Measurements from ENCODE around the gene NEDD1.
A peak's percentile ranks its signal among the peaks of the same experiment; 100 is the strongest.

Gene NEDD1, protein sequence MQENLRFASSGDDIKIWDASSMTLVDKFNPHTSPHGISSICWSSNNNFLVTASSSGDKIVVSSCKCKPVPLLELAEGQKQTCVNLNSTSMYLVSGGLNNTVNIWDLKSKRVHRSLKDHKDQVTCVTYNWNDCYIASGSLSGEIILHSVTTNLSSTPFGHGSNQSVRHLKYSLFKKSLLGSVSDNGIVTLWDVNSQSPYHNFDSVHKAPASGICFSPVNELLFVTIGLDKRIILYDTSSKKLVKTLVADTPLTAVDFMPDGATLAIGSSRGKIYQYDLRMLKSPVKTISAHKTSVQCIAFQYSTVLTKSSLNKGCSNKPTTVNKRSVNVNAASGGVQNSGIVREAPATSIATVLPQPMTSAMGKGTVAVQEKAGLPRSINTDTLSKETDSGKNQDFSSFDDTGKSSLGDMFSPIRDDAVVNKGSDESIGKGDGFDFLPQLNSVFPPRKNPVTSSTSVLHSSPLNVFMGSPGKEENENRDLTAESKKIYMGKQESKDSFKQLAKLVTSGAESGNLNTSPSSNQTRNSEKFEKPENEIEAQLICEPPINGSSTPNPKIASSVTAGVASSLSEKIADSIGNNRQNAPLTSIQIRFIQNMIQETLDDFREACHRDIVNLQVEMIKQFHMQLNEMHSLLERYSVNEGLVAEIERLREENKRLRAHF

DNA sequence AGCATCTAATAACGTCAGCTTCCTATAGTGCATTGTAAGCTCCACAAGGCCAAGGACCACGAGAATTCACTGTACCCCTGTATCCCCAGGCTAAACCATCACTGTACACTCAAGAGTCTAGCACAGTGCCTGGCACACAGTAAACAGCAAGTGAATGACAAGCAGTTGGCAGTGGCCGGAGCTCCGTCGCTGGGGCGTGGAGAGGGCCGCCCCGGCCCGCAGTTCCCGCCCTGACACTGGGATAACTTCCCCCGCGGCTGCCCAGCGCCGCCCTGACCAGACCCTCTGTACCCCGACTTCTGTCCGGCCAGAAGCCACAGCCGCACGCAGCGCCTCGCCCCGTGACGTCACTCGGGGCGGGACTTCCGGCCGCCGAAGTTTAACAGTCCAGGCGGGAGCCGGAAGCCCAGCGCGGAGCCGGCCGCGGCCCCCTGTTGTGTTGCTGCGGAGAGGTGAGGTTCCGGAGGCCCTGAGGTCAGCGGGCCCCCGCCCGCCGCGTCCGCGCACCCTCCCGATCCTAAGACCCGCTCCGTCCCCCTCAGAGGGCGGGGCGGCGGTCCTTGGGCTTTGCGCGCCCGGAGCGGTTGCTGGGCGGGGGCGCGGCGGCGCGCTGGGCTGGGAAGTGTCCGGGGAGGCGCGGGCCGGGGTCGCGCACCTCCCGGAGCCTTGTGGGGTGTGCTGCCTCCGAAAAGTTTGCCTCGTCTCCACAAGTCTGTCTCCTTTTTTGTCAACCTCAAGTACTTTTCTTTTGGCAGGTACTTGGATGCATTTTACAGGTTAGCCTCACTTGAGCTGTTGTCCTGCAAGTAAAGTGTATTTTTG lies at the start of gene NEDD1:
NEDD1 (plus strand) TSS at position 409 of the 822 bp plus-strand sequence. CDS start 2,503 bp downstream, outside the sequence.
- peak; percentile 60 to 70 for DNase-seq (ENCODE audit: low read depth in 2 of 2)

DNA sequence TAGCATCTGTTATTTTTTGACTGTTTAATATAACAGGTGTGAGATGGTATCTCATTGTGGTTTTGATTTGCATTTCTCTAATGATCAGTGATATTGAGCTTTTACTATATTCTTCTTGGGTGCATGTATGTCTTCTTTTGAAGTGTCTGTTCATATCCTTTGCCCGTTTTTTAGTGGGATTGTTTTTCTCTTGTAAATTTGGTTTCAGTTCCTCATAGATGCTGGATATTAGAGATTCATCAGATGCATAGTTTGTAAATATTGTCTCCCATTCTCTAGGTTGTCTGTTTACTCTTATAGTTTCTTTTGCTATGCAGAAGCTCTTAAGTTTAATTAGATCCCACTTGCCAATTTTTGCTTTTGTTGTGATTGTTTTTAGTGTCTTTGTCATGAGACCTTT lies 48.9 kb upstream of the NEDD1 start:
- no peak for DNase-seq (ENCODE audit: low read depth in 2 of 2)

DNA sequence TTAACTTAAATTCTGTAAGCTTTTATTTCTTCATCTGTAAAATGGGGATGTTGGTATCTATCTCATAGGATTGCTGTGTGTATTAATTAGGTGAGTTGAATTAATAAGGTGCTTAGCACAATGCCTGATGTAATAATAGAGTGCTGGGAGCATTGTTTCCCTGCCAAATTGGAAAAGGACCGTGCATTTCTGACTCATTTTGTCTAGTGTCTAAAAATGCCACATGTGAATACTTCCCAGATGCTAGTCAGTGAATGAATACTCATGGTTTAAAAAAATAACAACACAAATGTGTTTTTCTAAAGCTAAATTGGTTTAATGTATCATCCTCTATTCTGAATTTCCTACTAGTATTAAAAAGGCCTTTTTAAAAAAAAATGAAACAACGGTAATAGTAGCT lies 45.4 kb upstream of the NEDD1 start:
- DNase-seq (ENCODE audit: low read depth in 2 of 2) = no peak

DNA sequence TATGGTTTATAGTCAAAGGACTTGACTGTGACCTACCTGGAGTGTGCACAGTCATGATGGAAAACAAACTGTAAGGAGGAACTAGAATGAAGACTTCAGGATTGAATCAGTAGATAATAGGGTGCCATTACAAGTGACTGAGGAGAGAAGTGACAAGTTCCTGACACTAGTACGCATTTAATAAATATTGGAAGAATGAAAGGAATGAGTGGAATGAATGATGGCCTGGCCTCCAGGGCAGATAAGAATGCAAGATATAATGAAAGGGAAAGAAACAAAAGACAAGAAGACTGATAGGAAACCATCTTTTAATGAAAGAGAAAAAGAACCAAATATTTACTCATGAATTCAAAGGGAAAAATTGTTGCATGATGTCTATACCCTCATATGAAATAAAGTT lies 44.7 kb upstream of the NEDD1 start:
- DNase-seq (ENCODE audit: low read depth in 2 of 2) = no peak

DNA sequence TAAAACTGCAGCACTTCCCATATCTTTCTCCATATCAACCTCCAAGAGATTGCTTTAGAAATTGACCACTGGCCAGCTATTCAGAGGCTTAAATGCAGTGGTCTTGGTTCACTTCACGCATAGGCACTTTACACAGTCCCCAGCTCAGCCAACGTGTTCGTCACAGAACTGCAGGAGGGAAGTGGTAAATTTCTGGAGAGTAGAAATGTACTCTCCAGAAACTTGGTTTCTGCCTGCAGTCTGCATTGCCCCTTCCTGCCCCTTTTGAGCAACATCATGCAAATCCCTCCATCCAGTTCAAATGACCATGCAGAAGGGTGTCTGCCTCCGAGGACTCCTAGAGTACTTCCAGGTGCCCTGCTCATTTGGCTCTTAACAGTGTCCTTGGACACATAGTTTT lies 42.7 kb upstream of the NEDD1 start:
- DNase-seq (ENCODE audit: low read depth in 2 of 2) = no peak

DNA sequence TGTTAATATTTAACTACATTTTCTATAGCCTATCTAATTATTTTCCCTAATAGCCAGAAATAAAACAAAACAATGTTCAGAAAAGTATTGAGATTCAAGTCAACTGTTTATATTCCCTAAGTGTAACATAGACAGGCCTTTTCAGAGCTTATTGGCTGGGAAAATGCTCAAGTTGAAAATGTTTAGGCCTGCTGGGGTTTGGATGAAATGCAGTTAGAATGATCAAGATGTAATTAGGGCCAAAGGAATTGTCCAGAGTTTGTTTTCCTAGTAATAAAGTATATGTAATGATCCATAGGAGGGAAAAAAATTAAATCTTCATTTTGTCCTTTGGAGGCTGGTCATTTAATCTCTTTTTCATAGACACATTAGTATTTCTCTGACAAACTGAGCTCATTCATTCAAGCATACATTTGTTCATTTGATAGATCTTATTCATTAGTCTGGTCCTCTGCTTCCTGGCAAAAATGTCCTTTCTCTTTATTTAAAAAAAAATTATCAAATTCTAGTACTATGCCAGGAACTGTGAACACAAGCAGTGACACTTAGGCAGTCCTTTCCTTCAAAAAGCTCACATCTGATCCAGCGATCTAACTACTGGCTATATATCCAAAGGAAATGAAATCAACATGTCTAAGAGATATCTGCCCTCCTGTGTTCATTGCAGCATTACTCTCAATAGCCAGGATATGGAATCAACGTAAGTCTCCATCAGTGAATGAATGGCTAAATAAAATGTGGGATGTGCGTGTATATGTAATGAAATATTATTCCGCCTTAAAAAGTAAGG lies 40.1 kb upstream of the NEDD1 start:
- DNase-seq (ENCODE audit: low read depth in 2 of 2) = no peak

DNA sequence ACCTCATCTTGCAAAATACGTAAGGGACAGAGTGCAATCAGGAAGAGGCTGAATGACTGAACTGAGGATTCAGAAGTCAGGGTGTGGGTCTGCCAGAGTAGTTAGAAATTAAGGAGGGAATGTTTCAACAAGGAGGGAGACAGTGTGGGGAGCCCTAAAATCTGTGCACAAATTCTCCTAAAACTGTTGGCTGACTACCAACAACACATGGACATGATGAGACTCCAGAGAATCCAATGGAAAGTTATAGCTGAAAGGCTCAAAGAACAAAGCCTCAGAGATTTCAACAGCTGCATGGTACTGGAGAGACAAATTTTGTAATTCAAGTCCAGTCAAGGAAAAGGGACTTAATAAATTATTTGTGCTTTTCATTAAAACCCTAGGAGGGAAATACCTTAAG lies 36.1 kb upstream of the NEDD1 start:
- no peak for DNase-seq (ENCODE audit: low read depth in 2 of 2)

DNA sequence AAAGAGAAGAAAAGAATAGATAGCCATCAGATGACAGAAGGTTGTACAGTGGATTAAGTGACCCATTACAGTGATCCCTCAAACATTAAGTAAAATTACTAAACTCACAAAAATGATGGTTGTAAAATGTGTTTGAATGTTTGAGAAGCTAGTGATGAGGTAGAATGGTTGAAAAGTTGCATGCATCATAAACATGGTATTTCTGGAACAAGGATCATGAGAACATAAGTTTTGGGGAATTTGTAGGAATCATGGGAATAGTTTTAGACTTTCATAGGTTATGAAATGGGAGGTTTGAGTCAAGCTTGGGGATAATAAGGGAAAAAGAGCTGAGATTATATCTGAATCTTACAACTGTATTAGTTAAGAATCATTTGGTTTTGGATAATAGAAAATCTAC lies 34.1 kb upstream of the NEDD1 start:
- no peak for DNase-seq (ENCODE audit: low read depth in 2 of 2)

DNA sequence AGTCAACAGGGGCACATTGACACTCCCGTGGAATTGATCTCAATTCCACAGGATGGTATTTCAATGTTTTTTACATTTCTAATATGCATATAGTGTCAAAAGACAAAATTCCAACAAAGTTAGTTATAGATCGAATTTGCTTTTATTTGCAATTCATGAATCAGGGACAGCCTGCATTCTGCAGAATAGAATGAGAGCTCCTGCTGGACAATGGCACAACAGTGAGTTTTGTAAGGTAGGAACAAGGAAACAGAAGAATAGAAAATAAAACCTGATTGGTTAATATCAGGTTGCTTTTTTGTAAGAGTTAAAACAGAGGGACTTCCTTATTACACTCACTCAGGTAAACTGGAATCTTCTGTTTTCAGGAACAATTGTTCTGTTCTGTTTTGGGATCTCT lies 32.8 kb upstream of the NEDD1 start:
- DNase-seq (ENCODE audit: low read depth in 2 of 2) = no peak

DNA sequence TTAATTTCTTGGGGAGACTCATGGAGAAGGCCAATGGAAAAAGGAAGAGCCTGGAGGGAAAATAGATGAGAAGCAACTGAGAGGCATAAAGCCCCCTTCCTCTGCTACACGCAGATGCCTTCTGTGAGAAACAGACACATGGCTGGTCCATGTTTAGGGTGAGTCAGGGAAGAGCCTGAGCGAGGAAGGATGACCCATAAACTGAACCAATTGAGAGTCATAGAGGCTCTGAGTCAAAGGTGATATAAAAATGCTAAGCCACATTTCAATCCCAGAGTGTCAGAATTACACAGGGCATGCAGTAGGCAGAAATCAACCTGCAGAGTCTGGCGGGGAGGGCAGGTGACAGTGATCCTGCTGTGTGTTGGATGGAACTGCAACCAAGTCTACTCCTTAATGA lies 30.1 kb upstream of the NEDD1 start:
- DNase-seq (ENCODE audit: low read depth in 2 of 2) = no peak

DNA sequence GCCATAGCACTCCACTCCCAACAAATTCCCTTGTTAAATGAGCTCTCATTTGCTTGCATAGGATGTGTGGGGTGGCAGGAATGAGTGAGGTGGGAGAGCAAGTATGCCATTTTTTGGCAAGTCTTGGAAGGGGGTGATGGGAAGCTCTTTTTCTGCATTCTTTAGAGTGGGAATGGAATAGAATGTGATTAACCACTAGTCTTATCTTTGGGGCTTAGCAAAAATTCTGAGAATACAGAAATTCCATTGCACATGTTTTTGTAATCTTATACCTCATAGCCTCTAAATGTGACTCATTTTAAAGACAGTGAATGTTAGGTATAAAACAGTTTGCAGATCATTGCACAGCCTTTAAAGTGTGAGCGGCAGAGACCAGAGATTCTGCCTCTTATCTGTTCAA lies 28.4 kb upstream of the NEDD1 start:
- DNase-seq (ENCODE audit: low read depth in 2 of 2) = no peak

DNA sequence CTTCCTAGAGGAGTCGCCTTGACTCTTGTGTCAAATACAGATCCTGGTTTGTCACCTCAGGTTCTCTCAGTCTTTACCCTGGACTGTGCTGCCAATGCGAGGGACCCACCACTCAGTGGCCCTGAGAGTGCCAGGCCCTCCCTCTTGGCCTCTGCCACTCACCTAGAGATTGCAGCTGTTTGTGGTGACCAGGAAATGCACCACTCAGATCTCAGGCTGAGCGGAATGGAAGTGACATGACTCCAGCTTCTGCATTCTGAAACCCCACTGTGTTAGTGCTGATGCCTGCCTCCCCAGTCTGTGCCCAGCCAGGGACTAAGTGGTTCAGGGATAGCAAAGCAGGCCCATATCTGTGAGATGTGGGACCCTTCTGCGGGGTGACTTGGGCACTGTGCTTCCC lies 27.8 kb upstream of the NEDD1 start:
- DNase-seq (ENCODE audit: low read depth in 2 of 2) = no peak

DNA sequence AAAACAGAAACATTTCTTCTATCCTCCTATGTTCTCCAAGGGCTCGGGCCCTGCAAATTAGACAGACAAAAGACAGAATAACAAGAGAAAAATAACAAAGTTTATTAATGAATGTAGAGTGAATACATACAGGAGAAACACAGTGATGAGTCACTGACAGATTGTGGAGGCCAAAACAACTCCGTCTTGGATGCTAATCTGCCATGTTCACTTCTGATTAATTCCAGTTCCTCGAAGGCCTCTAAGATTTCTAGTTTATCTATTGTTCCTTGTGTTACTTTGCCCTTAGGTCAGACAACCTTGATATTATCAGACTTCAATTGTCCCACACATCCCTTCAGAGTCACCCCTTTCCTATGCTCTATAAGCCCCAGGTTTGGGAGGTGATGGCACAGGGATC lies 26.8 kb upstream of the NEDD1 start:
- DNase-seq (ENCODE audit: low read depth in 2 of 2) = no peak

DNA sequence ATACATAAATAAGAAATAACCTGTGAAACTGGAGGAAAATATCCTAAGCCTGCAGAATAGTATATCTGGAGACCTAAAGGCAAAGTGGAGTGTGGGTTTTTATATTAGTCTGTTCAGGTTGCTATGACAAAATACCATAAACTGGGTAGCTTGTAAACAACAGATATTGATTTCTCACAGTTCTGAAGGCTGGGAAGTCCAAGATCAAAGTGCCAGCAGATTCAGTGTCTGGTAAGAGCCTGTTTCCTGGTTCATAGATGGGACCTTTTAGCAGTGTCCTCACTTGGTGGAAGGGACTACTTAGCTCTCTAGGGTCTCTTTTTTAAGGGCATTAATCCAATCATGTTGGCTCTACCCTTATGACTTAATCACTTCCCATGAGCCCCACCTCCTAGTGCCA lies 25.4 kb upstream of the NEDD1 start:
- DNase-seq (ENCODE audit: low read depth in 2 of 2) = no peak

DNA sequence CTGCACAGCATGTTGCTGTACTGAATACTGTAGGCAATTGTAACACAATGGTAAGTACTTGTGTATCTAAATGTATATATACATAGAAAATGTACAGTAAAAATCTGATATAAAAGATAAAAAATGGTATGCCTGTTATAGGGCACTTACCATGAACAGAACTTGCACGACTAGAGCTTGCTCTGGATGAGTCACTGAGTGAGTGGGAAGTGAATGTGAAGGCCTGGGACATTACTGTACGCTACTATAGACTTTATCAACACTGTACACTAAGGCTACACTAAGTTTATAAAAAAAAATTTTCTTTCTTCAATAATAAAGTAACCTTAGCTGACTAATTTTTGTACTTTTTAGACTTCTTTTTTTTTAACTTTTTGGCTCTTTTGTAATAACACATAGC lies 24.2 kb upstream of the NEDD1 start:
- no peak for DNase-seq (ENCODE audit: low read depth in 2 of 2)

DNA sequence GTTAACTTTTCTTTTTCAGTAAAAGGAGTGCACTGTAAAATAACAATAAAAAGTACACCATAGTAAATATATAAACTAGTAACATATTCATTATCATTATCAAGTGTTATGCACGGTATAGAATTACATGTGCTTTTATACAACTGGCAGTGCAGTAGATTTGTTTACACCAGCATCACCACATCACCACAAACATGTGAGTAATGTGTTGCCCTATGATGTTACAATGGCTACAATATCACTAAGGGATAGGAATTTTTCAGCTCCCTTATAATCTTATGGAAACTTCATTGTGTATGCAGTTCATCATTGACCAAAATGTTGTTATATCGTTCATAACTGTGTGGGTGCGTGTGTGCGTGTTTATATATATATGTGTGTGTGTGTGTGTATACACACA lies 23.5 kb upstream of the NEDD1 start:
- no peak for DNase-seq (ENCODE audit: low read depth in 2 of 2)

DNA sequence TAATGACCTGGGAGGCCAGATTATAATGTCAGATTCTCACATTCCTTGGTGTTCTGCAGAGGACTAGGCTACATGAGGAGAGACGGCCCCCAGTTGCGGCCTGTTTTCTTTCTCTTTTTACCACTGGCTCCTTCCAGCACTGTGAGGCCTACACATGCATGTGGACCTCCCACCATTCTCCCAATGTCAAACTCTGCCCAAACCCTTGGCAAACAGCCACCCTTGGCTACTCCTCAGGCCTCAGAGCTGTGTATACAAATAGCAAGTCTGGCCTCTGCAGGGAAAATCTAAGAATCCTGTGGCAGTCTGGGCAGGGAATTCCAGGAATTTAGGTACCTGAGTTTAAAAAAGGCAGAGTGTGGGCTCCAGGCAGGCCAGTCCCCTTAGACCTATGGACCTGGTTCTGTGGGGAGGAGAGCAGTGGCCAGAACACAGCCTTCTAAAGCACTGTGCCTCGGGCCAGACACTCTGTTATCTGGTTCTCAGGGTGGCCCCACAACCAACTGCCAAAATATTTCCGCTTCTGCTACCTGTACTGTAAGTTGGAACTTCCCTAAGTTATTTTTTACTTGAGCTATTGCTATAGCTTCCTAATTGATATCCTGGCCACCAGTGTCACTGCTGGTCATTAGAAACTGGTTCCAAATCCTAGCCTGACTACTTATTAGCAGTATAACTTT lies 19.9 kb upstream of the NEDD1 start:
- DNase-seq (ENCODE audit: low read depth in 2 of 2) = no peak

DNA sequence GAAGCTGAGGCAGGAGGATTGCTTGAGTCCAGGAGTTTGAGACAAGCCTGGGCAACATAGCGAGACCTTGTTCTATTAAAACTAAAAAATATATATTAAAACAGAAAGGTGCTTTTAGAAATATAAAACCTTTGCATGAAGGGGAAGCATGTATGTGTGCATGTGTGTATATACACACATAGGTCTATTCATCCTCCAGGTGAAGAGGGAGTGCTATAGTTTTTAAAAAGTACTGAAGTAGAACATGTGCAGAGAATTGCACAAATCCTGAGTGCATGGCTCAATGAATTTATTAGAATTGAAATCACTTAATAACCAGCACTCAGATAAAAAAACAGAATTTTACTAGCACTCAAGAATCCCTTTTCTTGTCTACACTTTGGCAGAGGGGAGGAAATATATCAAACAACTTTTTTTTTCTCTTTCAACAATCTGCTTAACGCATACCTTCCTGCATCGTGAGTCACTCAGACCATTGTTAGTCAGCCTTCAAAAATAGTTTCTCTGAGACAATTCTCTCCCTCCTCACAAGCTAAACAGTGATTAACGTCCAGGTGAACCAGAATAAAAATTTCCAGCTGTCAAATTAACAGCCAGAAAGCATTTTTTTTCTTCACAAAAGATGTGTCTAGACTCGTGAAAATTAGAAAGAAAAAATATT lies 17.7 kb upstream of the NEDD1 start:
- no peak for DNase-seq (ENCODE audit: low read depth in 2 of 2)

DNA sequence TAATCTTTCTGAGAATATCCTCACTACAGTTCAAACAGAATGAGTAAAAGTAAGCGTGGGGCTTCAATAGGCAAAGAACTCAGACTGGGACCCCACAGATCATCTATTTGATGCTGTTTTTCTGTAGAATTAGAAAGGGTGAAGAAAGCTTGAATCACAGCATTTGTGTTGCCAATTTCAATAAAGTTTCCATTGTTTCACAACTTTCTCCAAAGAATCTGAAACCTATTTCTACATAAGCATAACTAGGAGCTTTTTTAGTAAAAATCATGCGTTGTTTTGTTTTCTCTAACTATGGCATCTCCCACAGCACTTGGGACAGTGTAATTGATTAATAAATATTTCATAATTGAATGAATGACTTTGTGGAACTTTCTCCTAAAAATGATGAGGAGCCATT lies 16.7 kb upstream of the NEDD1 start:
- no peak for DNase-seq (ENCODE audit: low read depth in 2 of 2)

DNA sequence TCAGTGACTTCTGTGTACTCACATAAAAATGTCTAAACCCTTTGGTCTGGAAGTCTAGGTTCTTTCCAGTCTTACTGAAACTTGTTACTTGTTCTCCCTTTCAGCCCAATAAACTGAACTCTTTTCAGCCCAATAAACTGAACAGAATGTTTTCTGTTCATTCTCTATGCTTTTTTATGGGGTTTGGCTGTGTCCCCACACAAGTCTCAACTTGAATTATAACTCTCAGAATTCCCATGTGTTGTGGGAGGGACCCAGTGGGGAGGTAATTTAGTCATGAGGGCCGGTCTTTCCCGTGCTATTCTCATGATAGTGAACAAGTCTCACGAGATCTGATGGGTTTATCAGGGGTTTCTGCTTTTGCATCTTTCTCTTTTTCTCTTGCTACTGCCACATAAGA lies 15.0 kb upstream of the NEDD1 start:
- no peak for DNase-seq (ENCODE audit: low read depth in 2 of 2)

DNA sequence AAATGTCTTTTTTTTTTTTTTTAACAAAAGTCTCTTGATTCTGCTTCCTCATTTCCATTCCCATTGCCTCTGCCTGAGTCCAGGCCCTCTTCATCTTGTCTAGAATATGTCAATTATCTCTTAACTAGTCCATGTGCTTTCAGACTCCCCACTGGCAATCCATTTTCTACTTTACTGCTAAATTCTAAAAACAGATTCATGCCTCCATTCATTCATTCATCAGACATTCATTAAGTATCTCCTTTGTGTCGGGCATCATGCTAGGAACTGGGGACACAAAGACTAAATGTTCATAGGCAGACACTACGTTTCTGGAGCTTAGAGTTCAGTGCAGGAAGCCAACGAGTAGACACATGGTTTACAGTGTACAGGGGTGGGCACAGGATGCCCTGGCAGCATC lies 9.6 kb upstream of the NEDD1 start:
- DNase-seq (ENCODE audit: low read depth in 2 of 2) = no peak
